OCI-LY7 (cell line): Measurements from ENCODE around the gene SLC41A3. TPM values are rescaled to one million over a fixed set of nuclear protein-coding genes. Genes with fewer than 3 reads are reported as not detected.
A peak's percentile ranks its signal among the peaks of the same experiment; 100 is the strongest.

Experiments
- BruUV-seq: library from RNA; stranded (reverse); fragments of 400-500 nt; replicated peaks from 2 replicates; lab custom pipeline; 2021; lab: Mats Ljungman, UMichigan
- CTCF ChIA-PET: fragments of 300-600 bp; sonication (Branson Sonifier 250); formaldehyde crosslinking; loops from one replicate; lab custom pipeline; 2022; ENCODE audit warnings: antibody characterized with exemption; ENCODE audit not compliant: unreplicated experiment; lab: Charles Lee
- POLR2A ChIA-PET: fragments of 300-600 bp; sonication (Branson Sonifier 250); formaldehyde crosslinking; loops from one replicate; lab custom pipeline; 2022; ENCODE audit warnings: antibody characterized with exemption; lab: Charles Lee
- DNase-seq: peaks from one replicate; pipeline ENCODE4 v3.0.0-alpha.2; 2015; ENCODE audit warnings: low spot score
- H2AFZ ChIP-seq: fragments of 200-600 bp; sonication (generic), shearing (Covaris generic); 2 replicates; pipeline ENCODE4 v1.6.1; 2014; ENCODE audit warnings: mild to moderate bottlenecking, antibody characterized with exemption, low read length, moderate library complexity
- H3K27ac ChIP-seq: fragments of 200-600 bp; sonication (generic); 2 replicates; pipeline ENCODE4 v1.5.1; 2014; ENCODE audit warnings: mixed run types, low read depth, mild to moderate bottlenecking, moderate library complexity, low read length, inconsistent platforms; ENCODE audit not compliant: poor library complexity, severe bottlenecking
- H3K36me3 ChIP-seq: fragments of 200-600 bp; sonication (generic); 2 replicates; pipeline ENCODE4 v1.6.1; 2014; ENCODE audit warnings: mild to moderate bottlenecking, antibody characterized with exemption, low read length, moderate library complexity, mixed read lengths; ENCODE audit not compliant: insufficient read depth
- H3K4me1 ChIP-seq: fragments of 200-600 bp; sonication (generic); 2 replicates; pipeline ENCODE4 v1.5.1; 2014; ENCODE audit warnings: mild to moderate bottlenecking, low read length; ENCODE audit not compliant: insufficient read depth, poor library complexity, severe bottlenecking
- H3K4me2 ChIP-seq: fragments of 200-600 bp; sonication (generic); 2 replicates; pipeline ENCODE4 v1.6.1; 2014; ENCODE audit warnings: mild to moderate bottlenecking, low read length
- H3K4me3 ChIP-seq: fragments of 200-600 bp; sonication (generic); 2 replicates; pipeline ENCODE4 v1.5.1; 2014; ENCODE audit warnings: mild to moderate bottlenecking, low read depth, low read length; ENCODE audit not compliant: poor library complexity, severe bottlenecking
- H3K79me2 ChIP-seq: fragments of 200-600 bp; sonication (generic); 2 replicates; pipeline ENCODE4 v1.6.1; 2016; ENCODE audit warnings: low read depth, mild to moderate bottlenecking, low read length, moderate library complexity, mixed read lengths; ENCODE audit not compliant: insufficient read depth
- H3K9me2 ChIP-seq: fragments of 200-600 bp; sonication (generic); 2 replicates; pipeline ENCODE4 v1.6.1; 2016; ENCODE audit warnings: mild to moderate bottlenecking, low read length, mixed read lengths; ENCODE audit not compliant: insufficient read depth
- H3K9me3 ChIP-seq: fragments of 200-600 bp; sonication (generic); 2 replicates; pipeline ENCODE4 v1.6.1; 2014; ENCODE audit warnings: mild to moderate bottlenecking, mixed run types, low read length, mixed read lengths
- H4K20me1 ChIP-seq: fragments of 200-600 bp; sonication (generic); 2 replicates; pipeline ENCODE4 v1.6.1; 2014; ENCODE audit warnings: mild to moderate bottlenecking, antibody characterized with exemption, low read length, moderate library complexity, mixed read lengths; ENCODE audit not compliant: insufficient read depth
- CTCF ChIP-seq: fragments of 200-600 bp; sonication (generic); conservative IDR thresholded peaks from 2 replicates; pipeline ENCODE4 v1.5.1; 2014; ENCODE audit warnings: mild to moderate bottlenecking, antibody characterized with exemption, low read length, moderate library complexity, mixed read lengths
- EZH2phosphoT487 ChIP-seq: fragments of 200-600 bp; sonication (generic); IDR thresholded peaks from 2 replicates; pipeline ENCODE4 v1.6.1; 2018; ENCODE audit warnings: low read depth, borderline replicate concordance, mild to moderate bottlenecking, mixed run types, antibody characterized with exemption, low read length, moderate library complexity, mixed read lengths
- intact Hi-C: fragments of 100-400 bp; cut with micrococcal nuclease; formaldehyde crosslinking; loops from one replicate; pipeline ENCODE4 v1.10.0; 2022; ENCODE audit not compliant: unreplicated experiment
- total RNA-seq, 2 experiments: library from RNA; depleted of rRNA in 1 of 2; stranded (reverse); fragments of >200 nt in 1 of 2; shearing (Covaris generic) in 1 of 2; gene quantifications; 2 replicates each; pipeline ENCODE4 v1.2.3, GENCODE V29; 2014 to 2022

Gene SLC41A3
- total RNA-seq, 2 experiments from 2014 or later = 31.9 to 35.9 TPM

GRCh38 chr3:126084768-126085180 lies 850 bp upstream of the SLC41A3 start:
- peaks cover 7% of the 10 kb centered on the region for H3K4me1 ChIP-seq
- CTCF ChIA-PET = no interaction called here
- BruUV-seq = TSS peak; percentile 77
- POLR2A ChIA-PET = interaction anchor here (0.6 to 0.7 kb wide), 2 partner anchors 362 to 1011 kb away, joined by 3 read pairs; no protein-coding TSS in a partner anchor
- H3K36me3 ChIP-seq = no peaks in the 10 kb centered on the region; the same call in 1 of the 2 replicates
- TF ChIP-seq CTCF (no peak), EZH2phosphoT487 (no peak)
- no peaks in the 10 kb centered on the region for H3K9me2 ChIP-seq
- no peaks in the 10 kb centered on the region; the same call in 1 of the 2 replicates for H3K79me2 ChIP-seq
- H3K27ac ChIP-seq = peak overlapping the region; percentile 62
- peak overlapping the region; percentile 73 for H2AFZ ChIP-seq
- intact Hi-C loops = loop anchor here (2.0 to 5.0 kb wide), 2 partner anchors 168 to 487 kb away; partner anchors contain the start of gene OSBPL11
- DNase-seq = no peak
- H3K9me3 ChIP-seq = peaks cover 36% of the 10 kb centered on the region
- H4K20me1 ChIP-seq = no peaks in the 10 kb centered on the region
- H3K4me2 ChIP-seq = peak overlapping the region; percentile 67
- peak overlapping the region; percentile 89 for H3K4me3 ChIP-seq

- CTCF ChIA-PET = no interaction called here
- Histone ChIP-seq H3K4me3 (peak overlapping the region; percentile 89), H3K9me3 (peaks cover 27% of the 10 kb centered on the region), H3K27ac (peak overlapping the region; percentile 62), H3K36me3 (no peaks in the 10 kb centered on the region; the same call in 1 of the 2 replicates), H3K9me2 (no peaks in the 10 kb centered on the region), H4K20me1 (no peaks in the 10 kb centered on the region), H3K4me1 (peaks cover 7% of the 10 kb centered on the region), H2AFZ (peak overlapping the region; percentile 84), H3K79me2 (no peaks in the 10 kb centered on the region; the same call in 1 of the 2 replicates), H3K4me2 (peak overlapping the region; percentile 92)
- DNase-seq = peak; percentile 68
- POLR2A ChIA-PET = interaction anchor here (0.6 to 1.0 kb wide), 6 partner anchors 10 to 454 kb away, joined by 3 to 6 read pairs (median 4); no protein-coding TSS in a partner anchor
- intact Hi-C loops = loop anchor here (5.0 kb wide), 1 partner anchor 486 kb away; the partner anchor contains the start of gene OSBPL11
- BruUV-seq = no TSS peak
- TF ChIP-seq CTCF = no peak
- no peak for TF ChIP-seq EZH2phosphoT487
These were observed 412 bp downstream of the SLC41A3 start for GRCh38 chr3:126083511-126083912.

GRCh38 chr3:126083138-126083445 lies 832 bp downstream of the SLC41A3 start:
- H3K79me2 ChIP-seq = no peaks in the 10 kb centered on the region; the same call in 1 of the 2 replicates
- CTCF ChIA-PET = no interaction called here
- H3K4me2 ChIP-seq = peak overlapping the region; percentile 92
- H3K9me2 ChIP-seq = no peaks in the 10 kb centered on the region
- peaks cover 7% of the 10 kb centered on the region for H3K4me1 ChIP-seq
- H4K20me1 ChIP-seq = no peaks in the 10 kb centered on the region
- peak overlapping the region; percentile 84 for H2AFZ ChIP-seq
- POLR2A ChIA-PET = no interaction called here
- H3K27ac ChIP-seq = peak overlapping the region; percentile 62
- peaks cover 23% of the 10 kb centered on the region for H3K9me3 ChIP-seq
- DNase-seq = peak; percentile 23
- H3K36me3 ChIP-seq = no peaks in the 10 kb centered on the region; the same call in 1 of the 2 replicates
- no TSS peak for BruUV-seq
- peak overlapping the region; percentile 89 for H3K4me3 ChIP-seq
- no peak for TF ChIP-seq CTCF
- intact Hi-C loops = loop anchor here (5.0 kb wide), 1 partner anchor 486 kb away; the partner anchor contains the start of gene OSBPL11
